Mammary epithelial cell (primary cell): Measurements from ENCODE around the gene MAMDC4.

ENCODE experiments used
- EZH2 ChIP-seq: IDR thresholded peaks from 2 replicates; pipeline ENCODE4 v1.6.1; 2012; ENCODE audit warnings: low read length, inconsistent platforms, borderline replicate concordance
- TF ChIP-seq, protein P1 (sequence below), 2 donors: IDR thresholded peaks in 1 of 2; conservative IDR thresholded peaks in 1 of 2; 2 replicates each; pipeline ENCODE4 v1.5.1; 2011 to 2012; ENCODE audit warnings: inconsistent platforms in 2 of 2, low read length in 2 of 2, mild to moderate bottlenecking in 2 of 2, control low read depth in 1 of 2, low read depth in 1 of 2; ENCODE audit not compliant: insufficient read depth in 1 of 2; ENCODE audit errors: extremely low read depth in 1 of 2

DNA sequence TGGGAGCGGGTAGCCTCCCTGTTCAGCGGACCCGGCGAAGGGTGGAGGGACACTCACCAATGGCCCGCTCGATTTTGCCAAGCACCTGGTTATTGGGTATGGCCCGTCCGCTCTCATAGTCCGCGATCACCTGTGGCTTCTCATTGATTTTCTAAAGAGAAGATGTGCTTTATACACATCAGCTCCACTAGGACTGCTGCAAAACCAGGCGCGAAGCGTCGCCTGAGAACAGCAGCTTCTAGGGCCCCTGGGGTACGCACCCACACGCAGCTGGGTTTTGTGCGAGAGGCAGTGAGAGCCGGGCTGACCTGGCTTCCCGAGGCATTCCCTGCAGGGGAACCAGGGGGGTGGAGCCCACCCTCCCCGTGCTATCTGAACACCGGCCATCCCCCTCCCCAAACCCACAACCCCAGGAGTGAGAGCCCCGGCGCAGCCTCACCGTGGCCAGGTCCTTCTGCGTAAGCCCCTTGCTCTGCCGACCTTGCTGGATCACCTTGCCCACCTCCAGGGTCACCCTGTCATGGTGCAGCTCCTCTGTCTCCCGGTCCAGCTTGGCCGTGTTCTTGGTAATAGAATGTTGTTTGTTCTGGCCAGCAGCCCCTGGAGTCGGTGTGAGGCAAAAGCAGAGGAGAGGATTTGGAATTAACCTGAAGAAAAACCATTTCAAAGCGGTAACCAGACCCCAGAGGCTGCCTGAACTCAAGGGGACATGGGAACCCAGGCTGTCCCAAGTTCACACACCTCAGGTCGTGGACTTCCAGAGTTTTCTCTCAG is 10.9 kb downstream of the MAMDC4 start:
- TF ChIP-seq, protein P1, sequence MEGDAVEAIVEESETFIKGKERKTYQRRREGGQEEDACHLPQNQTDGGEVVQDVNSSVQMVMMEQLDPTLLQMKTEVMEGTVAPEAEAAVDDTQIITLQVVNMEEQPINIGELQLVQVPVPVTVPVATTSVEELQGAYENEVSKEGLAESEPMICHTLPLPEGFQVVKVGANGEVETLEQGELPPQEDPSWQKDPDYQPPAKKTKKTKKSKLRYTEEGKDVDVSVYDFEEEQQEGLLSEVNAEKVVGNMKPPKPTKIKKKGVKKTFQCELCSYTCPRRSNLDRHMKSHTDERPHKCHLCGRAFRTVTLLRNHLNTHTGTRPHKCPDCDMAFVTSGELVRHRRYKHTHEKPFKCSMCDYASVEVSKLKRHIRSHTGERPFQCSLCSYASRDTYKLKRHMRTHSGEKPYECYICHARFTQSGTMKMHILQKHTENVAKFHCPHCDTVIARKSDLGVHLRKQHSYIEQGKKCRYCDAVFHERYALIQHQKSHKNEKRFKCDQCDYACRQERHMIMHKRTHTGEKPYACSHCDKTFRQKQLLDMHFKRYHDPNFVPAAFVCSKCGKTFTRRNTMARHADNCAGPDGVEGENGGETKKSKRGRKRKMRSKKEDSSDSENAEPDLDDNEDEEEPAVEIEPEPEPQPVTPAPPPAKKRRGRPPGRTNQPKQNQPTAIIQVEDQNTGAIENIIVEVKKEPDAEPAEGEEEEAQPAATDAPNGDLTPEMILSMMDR (conservative IDR thresholded peaks at IDR 0.05 in 1 of 2, IDR thresholded peaks at IDR 0.05 in 1 of 2; ENCODE audit: extremely low read depth in 1 of 2, insufficient read depth in 1 of 2, low read depth in 1 of 2, low read length in 2 of 2): no peak
- TF ChIP-seq EZH2: no peak
